Panc1 (cell line): Measurements from ENCODE around the gene DYTN. TPM values are rescaled to one million over a fixed set of nuclear protein-coding genes. Genes with fewer than 3 reads are reported as not detected.

Source experiments
- ATAC-seq: fragments of 200-7000 bp; cut with Tn5 transposase; 2 replicates; pipeline ENCODE4 v1.9.1; 2020; ENCODE audit warnings: mild to moderate bottlenecking, moderate library complexity
- BruUV-seq: library from RNA; stranded (reverse); fragments of 400-500 nt; replicated peaks from 2 replicates; lab custom pipeline; 2021; lab: Mats Ljungman, UMichigan
- CTCF ChIA-PET: fragments of 300-600 bp; sonication (Branson Sonifier 250); formaldehyde crosslinking; loops from one replicate; lab custom pipeline; 2022; ENCODE audit warnings: antibody characterized with exemption; lab: Charles Lee
- POLR2A ChIA-PET: fragments of 300-600 bp; sonication (Branson Sonifier 250); formaldehyde crosslinking; loops from one replicate; lab custom pipeline; 2022; ENCODE audit warnings: antibody characterized with exemption; lab: Charles Lee
- DNase-seq: peaks from one replicate; pipeline ENCODE4 v3.0.0-alpha.2; 2010; ENCODE audit warnings: low read depth, low spot score
- H3K27ac ChIP-seq: 2 replicates; pipeline ENCODE4 v1.5.1; 2011; ENCODE audit warnings: mild to moderate bottlenecking, low read length, inconsistent platforms
- H3K27me3 ChIP-seq: fragments of 200-500 bp; sonication (Bioruptor generic); 2 replicates; pipeline ENCODE4 v1.6.0; 2014; ENCODE audit warnings: low read length, inconsistent platforms; ENCODE audit not compliant: control insufficient read depth, insufficient read depth
- H3K36me3 ChIP-seq: fragments of 200-500 bp; sonication (Bioruptor generic); 2 replicates; pipeline ENCODE4 v1.5.1; 2014; ENCODE audit warnings: inconsistent platforms, mild to moderate bottlenecking, low read length, moderate library complexity; ENCODE audit not compliant: control insufficient read depth, insufficient read depth
- H3K4me1 ChIP-seq: 2 replicates; pipeline ENCODE4 v1.5.1; 2011; ENCODE audit warnings: inconsistent platforms, mild to moderate bottlenecking, low read length, moderate library complexity; ENCODE audit not compliant: control insufficient read depth, insufficient read depth
- H3K4me3 ChIP-seq, 2 experiments: 2 replicates each; pipeline ENCODE4 v1.5.1; 2011 to 2012; ENCODE audit warnings: low read depth in 2 of 2, low read length in 2 of 2, mild to moderate bottlenecking in 2 of 2, inconsistent platforms in 1 of 2, moderate library complexity in 1 of 2
- H3K9me3 ChIP-seq: fragments of 200-500 bp; sonication (Bioruptor generic); 2 replicates; pipeline ENCODE4 v1.5.1; 2014; ENCODE audit warnings: low read depth, mild to moderate bottlenecking, inconsistent platforms, low read length, moderate library complexity; ENCODE audit not compliant: control insufficient read depth, insufficient read depth
- CTCF ChIP-seq: fragments of 450-650 bp; IDR thresholded peaks from 2 replicates; pipeline ENCODE4 v1.5.1; 2017; ENCODE audit warnings: mild to moderate bottlenecking
- POLR2AphosphoS5 ChIP-seq: IDR thresholded peaks from 2 replicates; pipeline ENCODE4 v1.6.1; 2012; ENCODE audit warnings: mild to moderate bottlenecking, low read depth, low read length, moderate library complexity
- REST ChIP-seq, 2 experiments: IDR thresholded peaks; 2 replicates each; pipeline ENCODE4 v1.6.1; 2011 to 2012; ENCODE audit warnings: low read depth in 2 of 2, control low read depth in 1 of 2, low read length in 1 of 2, mild to moderate bottlenecking in 1 of 2, moderate library complexity in 1 of 2; ENCODE audit not compliant: insufficient read depth in 1 of 2
- SIN3A ChIP-seq: IDR thresholded peaks from 2 replicates; pipeline ENCODE4 v1.6.1; 2012; ENCODE audit warnings: low read depth, mild to moderate bottlenecking, low read length, moderate library complexity, borderline replicate concordance; ENCODE audit not compliant: insufficient read depth
- TCF7L2 ChIP-seq: IDR thresholded peaks from 2 replicates; pipeline ENCODE4 v1.6.1; 2011; ENCODE audit warnings: mild to moderate bottlenecking, low read depth, low read length, inconsistent platforms
- in situ Hi-C: cut with HindIII; loops from 2 replicates; pipeline ENCODE4 v1.10.0; 2016; ENCODE audit warnings: low sequenced_read_pairs, low pct_unique_long_range_greater_than_20kb
- intact Hi-C: fragments of 100-400 bp; cut with micrococcal nuclease; formaldehyde crosslinking; loops from one replicate; pipeline ENCODE4 v1.10.0; 2022; ENCODE audit not compliant: unreplicated experiment
- total RNA-seq: library from RNA; stranded (reverse); gene quantifications from one replicate; pipeline ENCODE4 v1.2.1, GENCODE V29; 2021; ENCODE audit not compliant: unreplicated experiment

DYTN gene
- total RNA-seq, 1 experiment from 2014 or later: not detected

- POLR2A ChIA-PET: no interaction called here
- BruUV-seq: no TSS peak
- Histone ChIP-seq H3K27ac (no peak overlapping the region), H3K9me3 (no peaks in the 10 kb centered on the region), H3K4me3 (no peak overlapping the region), H3K4me1 (no peaks in the 10 kb centered on the region), H3K36me3 (no peaks in the 10 kb centered on the region), H3K27me3 (peaks cover 3% of the 10 kb centered on the region; the same call in 1 of the 2 replicates)
- DNase-seq (no peak), ATAC-seq (no peak)
- in situ Hi-C loops (no loop called here), intact Hi-C loops (loop anchor here (10.0 kb wide), 1 partner anchor 288 kb away; no protein-coding TSS in a partner anchor)
- CTCF ChIA-PET: no interaction called here
- TF ChIP-seq REST (IDR thresholded peaks at IDR 0.05; ENCODE audit: insufficient read depth in 1 of 2, low read depth in 2 of 2, low read length in 1 of 2): no peak
- TF ChIP-seq POLR2AphosphoS5: no peak
- TF ChIP-seq SIN3A: no peak
- TF ChIP-seq TCF7L2: no peak
- TF ChIP-seq CTCF: no peak
Observed at GRCh38 chr2:206696910-206697309, 21.3 kb downstream of the DYTN start.

- DNase-seq (peak; percentile 47), ATAC-seq (peak; percentile 90)
- TF ChIP-seq CTCF (peak; percentile 72), SIN3A (no peak)
- Histone ChIP-seq H3K27ac (no peak overlapping the region), H3K9me3 (no peaks in the 10 kb centered on the region), H3K36me3 (no peaks in the 10 kb centered on the region), H3K27me3 (no peaks in the 10 kb centered on the region), H3K4me3 (no peak overlapping the region), H3K4me1 (no peaks in the 10 kb centered on the region)
- intact Hi-C loops: loop anchor here (1.0 to 10.0 kb wide), 3 partner anchors 88 to 781 kb away; no protein-coding TSS in a partner anchor
- CTCF ChIA-PET: no interaction called here
- BruUV-seq: no TSS peak
- POLR2A ChIA-PET: no interaction called here
- in situ Hi-C loops: no loop called here
Observed at GRCh38 chr2:206693399-206694137, 24.6 kb downstream of the DYTN start.
